Mesothelial cell of epicardium (in vitro differentiated cells): ENCODE data around the gene ZNF804B. TPM values are rescaled to one million over a fixed set of nuclear protein-coding genes. Genes with fewer than 3 reads are reported as not detected.

ENCODE experiments used
- DNase-seq, 2 experiments: peaks; one replicate each; pipeline ENCODE4 v3.0.0; 2021; ENCODE audit warnings: low spot score in 2 of 2; ENCODE audit not compliant: unreplicated experiment in 2 of 2
- H3K27ac Mint-ChIP-seq: 2 replicates; pipeline ENCODE4 v1.8.0; 2021; ENCODE audit warnings: mixed read lengths
- H3K27me3 Mint-ChIP-seq: 2 replicates; pipeline ENCODE4 v1.8.0; 2021; ENCODE audit warnings: low read depth, mixed read lengths
- H3K36me3 Mint-ChIP-seq: 2 replicates; pipeline ENCODE4 v1.8.0; 2021; ENCODE audit warnings: mixed read lengths
- H3K4me1 Mint-ChIP-seq: 2 replicates; pipeline ENCODE4 v1.8.0; 2021; ENCODE audit warnings: mixed read lengths
- H3K4me3 Mint-ChIP-seq: 2 replicates; pipeline ENCODE4 v1.8.0; 2021; ENCODE audit warnings: mild to moderate bottlenecking, moderate library complexity, mixed read lengths
- H3K9me3 Mint-ChIP-seq: 2 replicates; pipeline ENCODE4 v1.8.0; 2021; ENCODE audit warnings: mixed read lengths
- CTCF ChIP-seq: fragments of 200-600 bp; sonication (generic); IDR thresholded peaks from one replicate; pipeline ENCODE4 v1.5.0; 2021; ENCODE audit warnings: antibody characterized with exemption; ENCODE audit not compliant: unreplicated experiment
- total RNA-seq: library from RNA; stranded (reverse); gene quantifications from 3 replicates; pipeline ENCODE4 v1.2.1, GENCODE V29; 2021

ZNF804B gene
- total RNA-seq = 0.38 to 0.66 TPM (median 0.47 TPM) in 3 replicates

- Mint-ChIP-seq H3K27ac (no peak within 1 kb of the TSS), H3K36me3 (no peaks in the 10 kb centered on the region), H3K4me1 (peaks cover 8% of the 10 kb centered on the region), H3K9me3 (no peaks in the 10 kb centered on the region), H3K4me3 (peak within 1 kb of the TSS; percentile 66), H3K27me3 (peaks cover 89% of the 10 kb centered on the region)
- TF ChIP-seq CTCF = no peak
- DNase-seq = peak; percentile 21 to 42
Observed at GRCh38 chr7:88759230-88760135, at the start of gene ZNF804B. Gene ZNF804B, plus strand, starts transcription at chr7:88759700. Its CDS starts 277 bp downstream, at chr7:88759977.

GRCh38 chr7:88735920-88736319, 23.6 kb upstream of the ZNF804B start:
- Mint-ChIP-seq H3K9me3 (no peaks in the 10 kb centered on the region), H3K4me3 (no peak overlapping the region), H3K27me3 (peaks cover 14% of the 10 kb centered on the region), H3K27ac (no peak overlapping the region), H3K36me3 (no peaks in the 10 kb centered on the region), H3K4me1 (no peaks in the 10 kb centered on the region)
- no peak for DNase-seq
- no peak for TF ChIP-seq CTCF

GRCh38 chr7:88737632-88738031, 21.9 kb upstream of the ZNF804B start:
- no peaks in the 10 kb centered on the region for H3K36me3 Mint-ChIP-seq
- no peak overlapping the region for H3K27ac Mint-ChIP-seq
- no peak for TF ChIP-seq CTCF
- H3K9me3 Mint-ChIP-seq = no peaks in the 10 kb centered on the region
- no peak overlapping the region for H3K4me3 Mint-ChIP-seq
- no peak for DNase-seq
- H3K4me1 Mint-ChIP-seq = no peaks in the 10 kb centered on the region
- H3K27me3 Mint-ChIP-seq = peaks cover 17% of the 10 kb centered on the region

GRCh38 chr7:88746126-88746525, 13.4 kb upstream of the ZNF804B start:
- no peak for TF ChIP-seq CTCF
- Mint-ChIP-seq H3K27me3 (peaks cover 20% of the 10 kb centered on the region), H3K9me3 (peaks cover 4% of the 10 kb centered on the region), H3K36me3 (no peaks in the 10 kb centered on the region), H3K4me3 (no peak overlapping the region), H3K4me1 (no peaks in the 10 kb centered on the region), H3K27ac (no peak overlapping the region)
- no peak for DNase-seq

GRCh38 chr7:88756802-88757201, 2.7 kb upstream of the ZNF804B start:
- Mint-ChIP-seq H3K4me3 (no peak overlapping the region), H3K27ac (no peak overlapping the region), H3K9me3 (no peaks in the 10 kb centered on the region), H3K27me3 (peaks cover 90% of the 10 kb centered on the region), H3K36me3 (no peaks in the 10 kb centered on the region), H3K4me1 (peaks cover 8% of the 10 kb centered on the region)
- no peak for TF ChIP-seq CTCF
- DNase-seq = no peak
